Endothelial cell of umbilical vein (primary cell): Measurements from ENCODE around the gene XAF1. TPM values are rescaled to one million over a fixed set of nuclear protein-coding genes. Genes with fewer than 3 reads are reported as not detected.

Source experiments
- BruUV-seq: library from RNA; stranded (reverse); fragments of 400-500 nt; replicated peaks from 2 replicates; lab custom pipeline; 2021; lab: Mats Ljungman, UMichigan
- CTCF ChIA-PET: fragments of 300-600, 350-600 bp; sonication (Branson Sonifier 250); formaldehyde crosslinking; loops from one replicate; lab custom pipeline; 2021; ENCODE audit warnings: antibody characterized with exemption, inconsistent platforms; lab: Charles Lee
- POLR2A ChIA-PET: fragments of 300-600, 350-600 bp; sonication (Branson Sonifier 250); formaldehyde crosslinking; loops from one replicate; lab custom pipeline; 2021; ENCODE audit warnings: antibody characterized with exemption, inconsistent platforms; lab: Charles Lee
- DNase-seq: peaks from one replicate; pipeline ENCODE4 v3.0.0-alpha.2; 2011; ENCODE audit warnings: low read depth, low spot score
- FAIRE-seq: peaks from 2 replicates; lab custom pipeline; 2011; peaks lifted over from hg19 to GRCh38; lab: Jason Lieb, UNC
- H2AFZ ChIP-seq: 2 replicates; pipeline ENCODE4 v1.6.0; 2012; ENCODE audit warnings: low read depth, low read length, control low read depth, inconsistent platforms
- H3K27ac ChIP-seq: 2 replicates; pipeline ENCODE4 v1.5.1; 2011; ENCODE audit warnings: low read depth, mild to moderate bottlenecking, control low read depth, low read length, moderate library complexity; ENCODE audit not compliant: insufficient read depth
- H3K27me3 ChIP-seq, 2 experiments: 2 replicates each; pipeline versions ENCODE4 v1.6.0 to v1.6.1; 2011; ENCODE audit warnings: low read length in 2 of 2, mixed read lengths in 1 of 2; ENCODE audit not compliant: control insufficient read depth in 2 of 2, insufficient read depth in 2 of 2
- H3K36me3 ChIP-seq, 2 experiments: 2 replicates in 1 of 2; 3 replicates in 1 of 2; pipeline ENCODE4 v1.5.1; 2011; ENCODE audit warnings: low read length in 2 of 2, mild to moderate bottlenecking in 1 of 2, moderate library complexity in 1 of 2; ENCODE audit not compliant: control insufficient read depth in 2 of 2, insufficient read depth in 2 of 2; ENCODE audit errors: extremely low read depth in 1 of 2
- H3K4me1 ChIP-seq: 3 replicates; pipeline ENCODE4 v1.5.1; 2011; ENCODE audit warnings: mild to moderate bottlenecking, low read length; ENCODE audit not compliant: control insufficient read depth, insufficient read depth; ENCODE audit errors: extremely low read depth
- H3K4me2 ChIP-seq: 2 replicates; pipeline ENCODE4 v1.6.1; 2011; ENCODE audit warnings: low read length, control low read depth, mixed read lengths; ENCODE audit not compliant: insufficient read depth
- H3K4me3 ChIP-seq, 3 experiments: fragments of 200-600 bp in 1 of 3; sonication (generic), shearing (Covaris generic) in 1 of 3; replicated peaks in 1 of 3; 2 replicates each; pipeline ENCODE4 v1.5.1; 2011 to 2016; ENCODE audit warnings: control low read depth in 3 of 3, low read length in 3 of 3, mild to moderate bottlenecking in 2 of 3, inconsistent platforms in 1 of 3, low read depth in 1 of 3, moderate library complexity in 1 of 3; ENCODE audit not compliant: insufficient read depth in 1 of 3
- H3K79me2 ChIP-seq: 2 replicates; pipeline ENCODE4 v1.6.0; 2012; ENCODE audit warnings: low read length, inconsistent platforms; ENCODE audit not compliant: control insufficient read depth, insufficient read depth
- H3K9ac ChIP-seq: replicated peaks from 2 replicates; pipeline ENCODE3; 2011; ENCODE audit warnings: low read length, control low read depth; ENCODE audit not compliant: insufficient read depth; ENCODE audit errors: extremely low read depth
- H3K9me1 ChIP-seq: replicated peaks from 3 replicates; pipeline ENCODE4 v1.6.0; 2011; ENCODE audit warnings: mild to moderate bottlenecking, low read length; ENCODE audit not compliant: control insufficient read depth, insufficient read depth; ENCODE audit errors: extremely low read depth
- H3K9me3 ChIP-seq: replicated peaks from 2 replicates; pipeline ENCODE4 v1.5.1; 2012; ENCODE audit warnings: low read length, inconsistent platforms; ENCODE audit not compliant: control insufficient read depth, insufficient read depth
- H4K20me1 ChIP-seq: replicated peaks from 2 replicates; pipeline ENCODE3; 2011; ENCODE audit warnings: mild to moderate bottlenecking, low read length; ENCODE audit not compliant: control insufficient read depth, insufficient read depth; ENCODE audit errors: extremely low read depth
- CTCF ChIP-seq, 2 donors: IDR thresholded peaks; 1 replicate in 1 of 2; 2 replicates in 1 of 2; pipeline ENCODE4 v1.5.1; 2011; ENCODE audit warnings: low read length in 2 of 2, mild to moderate bottlenecking in 2 of 2, moderate library complexity in 2 of 2, control low read depth in 1 of 2, inconsistent platforms in 1 of 2, low read depth in 1 of 2; ENCODE audit not compliant: insufficient read depth in 1 of 2; ENCODE audit errors: extremely low read depth in 1 of 2
- EZH2 ChIP-seq: IDR thresholded peaks from 2 replicates; pipeline ENCODE4 v1.6.1; 2012; ENCODE audit warnings: borderline replicate concordance, low read depth, mild to moderate bottlenecking, moderate library complexity, low read length, inconsistent platforms; ENCODE audit not compliant: severe bottlenecking
- FOS ChIP-seq: IDR thresholded peaks from 2 replicates; pipeline ENCODE4 v1.6.1; 2011; ENCODE audit warnings: mild to moderate bottlenecking, low read length, moderate library complexity, borderline replicate concordance; ENCODE audit not compliant: insufficient read depth
- GATA2 ChIP-seq: IDR thresholded peaks from 2 replicates; pipeline ENCODE4 v1.7.0; 2011; ENCODE audit warnings: low read depth, mild to moderate bottlenecking, moderate library complexity, mixed read lengths, low read length; ENCODE audit not compliant: insufficient read length, insufficient read depth
- JUN ChIP-seq: IDR thresholded peaks from 2 replicates; pipeline ENCODE4 v1.6.1; 2011; ENCODE audit warnings: borderline replicate concordance, low read depth; ENCODE audit not compliant: insufficient read length, insufficient read depth
- MAX ChIP-seq: IDR thresholded peaks from 2 replicates; pipeline ENCODE4 v1.6.1; 2011; ENCODE audit not compliant: insufficient read depth, insufficient read length
- MYC ChIP-seq: IDR thresholded peaks from one replicate; pipeline ENCODE4 v1.6.1; 2011; ENCODE audit warnings: mild to moderate bottlenecking, low read depth, low read length
- POLR2A ChIP-seq: IDR thresholded peaks from 2 replicates; pipeline ENCODE4 v1.6.1; 2012; ENCODE audit warnings: low read depth, mild to moderate bottlenecking, control low read depth, low read length
- POLR2AphosphoS5 ChIP-seq: IDR thresholded peaks from 2 replicates; pipeline ENCODE4 v1.6.1; 2012; ENCODE audit warnings: low read depth, mild to moderate bottlenecking, control low read depth, low read length, moderate library complexity; ENCODE audit not compliant: insufficient read depth
- dilution Hi-C: fragments of 300-500 bp; cut with MboI; formaldehyde crosslinking; loops from one replicate; pipeline ENCODE4 v1.15.0; 2019; ENCODE audit warnings: low sequenced_read_pairs; ENCODE audit not compliant: extremely low pct_ligation_motif_present
- intact Hi-C: fragments of 100-400 bp; cut with micrococcal nuclease; formaldehyde crosslinking; loops from one replicate; pipeline ENCODE4 v1.10.0; 2022
- polyA plus RNA-seq, 4 experiments: library from polyadenylated mRNA; depleted of rRNA in 3 of 4; stranded (reverse) in 3 of 4; unstranded in 1 of 4; fragments of >200 nt; gene quantifications; 2 replicates each; pipeline versions ENCODE4 v1.2.1 to v1.2.3, GENCODE V29; 2011 to 2012; ENCODE audit warnings: missing spikeins in 1 of 4
- total RNA-seq: library from RNA; stranded (reverse); gene quantifications from 2 replicates; pipeline ENCODE4 v1.2.3, GENCODE V29; 2021

XAF1 gene
- total and polyA plus RNA-seq, 2 donors (not counting 3 experiments of a cell fraction or from before 2014, with no cell fraction given), result 6.3 to 21.5 TPM

GRCh38 chr17:6761779-6762178 lies 5.9 kb downstream of the XAF1 start:
- H3K4me2 ChIP-seq, result no peak overlapping the region
- H2AFZ ChIP-seq, result no peak overlapping the region
- no peaks in the 10 kb centered on the region for H3K9me1 ChIP-seq
- no TSS peak for BruUV-seq
- CTCF ChIA-PET, result no interaction called here
- no peak overlapping the region for H3K27ac ChIP-seq
- intact Hi-C loops (no loop called here), dilution Hi-C loops (no loop called here)
- H3K9me3 ChIP-seq, result no peaks in the 10 kb centered on the region
- POLR2A ChIA-PET, result no interaction called here
- no peak overlapping the region for H3K9ac ChIP-seq
- no peaks in the 10 kb centered on the region for H3K27me3 ChIP-seq
- no peaks in the 10 kb centered on the region for H3K79me2 ChIP-seq
- TF ChIP-seq MAX, result no peak
- TF ChIP-seq GATA2, result no peak
- TF ChIP-seq EZH2, result no peak
- H4K20me1 ChIP-seq, result no peaks in the 10 kb centered on the region
- no peak overlapping the region for H3K4me3 ChIP-seq
- no peak for DNase-seq
- no peak for FAIRE-seq
- H3K4me1 ChIP-seq, result no peaks in the 10 kb centered on the region
- peaks cover 0 to 9% of the 10 kb centered on the region in 2 experiments for H3K36me3 ChIP-seq

- peaks cover 0 to 8% of the 10 kb centered on the region in 2 experiments for H3K36me3 ChIP-seq
- no peak for TF ChIP-seq POLR2A
- no peak for TF ChIP-seq FOS
- TF ChIP-seq CTCF (IDR thresholded peaks at IDR 0.05; ENCODE audit: extremely low read depth in 1 of 2, insufficient read depth in 1 of 2, low read depth in 1 of 2, low read length in 2 of 2), result no peak
- no peak for TF ChIP-seq JUN
- TF ChIP-seq POLR2AphosphoS5, result no peak
- TF ChIP-seq MYC, result no peak
- TF ChIP-seq GATA2, result no peak
- TF ChIP-seq EZH2, result no peak
- no peak for TF ChIP-seq MAX
- CTCF ChIA-PET, result interaction anchor here (0.7 kb wide), 1 partner anchor 143 kb away, joined by 3 read pairs; no protein-coding TSS in a partner anchor
Measured at GRCh38 chr17:6768447-6768846, 12.6 kb downstream of the XAF1 start.

More at GRCh38 chr17:6768447-6768846, 12.6 kb downstream of the XAF1 start:
- BruUV-seq, result no TSS peak
- dilution Hi-C loops, result no loop called here
- Histone ChIP-seq H3K4me1 (no peaks in the 10 kb centered on the region), H3K4me3 (no peak overlapping the region), H3K9me3 (no peaks in the 10 kb centered on the region), H3K9me1 (no peaks in the 10 kb centered on the region), H4K20me1 (no peaks in the 10 kb centered on the region), H3K27ac (no peak overlapping the region), H3K9ac (no peak overlapping the region), H3K27me3 (no peaks in the 10 kb centered on the region), H2AFZ (no peak overlapping the region), H3K4me2 (no peak overlapping the region), H3K79me2 (no peaks in the 10 kb centered on the region)
- peak; percentile 21 for FAIRE-seq
- intact Hi-C loops, result no loop called here
- DNase-seq, result no peak
- POLR2A ChIA-PET, result no interaction called here
